Measurements from ENCODE around the gene MAML2.

The MAML2 gene

GRCh38 chr11:96167787-96168186 lies 175.2 kb downstream of the MAML2 start:
- H3K36me3 ChIP-seq: no peaks in the 10 kb centered on the region
- peaks cover 6 to 10% of the 10 kb centered on the region in 2 experiments for H3K4me1 ChIP-seq (ENCODE audit: control insufficient read depth in 1 of 2, insufficient read depth in 1 of 2, low read depth in 1 of 2, low read length in 1 of 2)
- no peaks in the 10 kb centered on the region for H3K27me3 ChIP-seq
- H3K27ac ChIP-seq: no peak overlapping the region
- no peak for TF ChIP-seq CTCF (IDR thresholded peaks at IDR 0.05)
- H3K9me3 ChIP-seq: no peaks in the 10 kb centered on the region
- no peak overlapping the region for H3K4me3 ChIP-seq (ENCODE audit: low read depth in 1 of 2, low read length in 1 of 2)

- Histone ChIP-seq H3K27ac (no peak overlapping the region), H3K9me3 (no peaks in the 10 kb centered on the region), H3K36me3 (no peaks in the 10 kb centered on the region), H3K4me1 (ENCODE audit: control insufficient read depth in 1 of 2, insufficient read depth in 1 of 2, low read depth in 1 of 2, low read length in 1 of 2) (peaks cover 6 to 10% of the 10 kb centered on the region in 2 experiments), H3K4me3 (ENCODE audit: low read depth in 1 of 2, low read length in 1 of 2) (no peak overlapping the region), H3K27me3 (no peaks in the 10 kb centered on the region)
- TF ChIP-seq CTCF (IDR thresholded peaks at IDR 0.05): no peak
Observed at GRCh38 chr11:96167203-96167758, 175.7 kb downstream of the MAML2 start.

GRCh38 chr11:96162816-96163499 lies 180.0 kb downstream of the MAML2 start:
- Histone ChIP-seq H3K27me3 (no peaks in the 10 kb centered on the region), H3K4me1 (ENCODE audit: control insufficient read depth in 1 of 2, insufficient read depth in 1 of 2, low read depth in 1 of 2, low read length in 1 of 2) (peaks cover 0 to 3% of the 10 kb centered on the region in 2 experiments), H3K36me3 (no peaks in the 10 kb centered on the region), H3K4me3 (ENCODE audit: low read depth in 1 of 2, low read length in 1 of 2) (no peak overlapping the region), H3K27ac (no peak overlapping the region), H3K9me3 (no peaks in the 10 kb centered on the region)
- TF ChIP-seq CTCF (IDR thresholded peaks at IDR 0.05): no peak

GRCh38 chr11:96161307-96162089 lies 181.5 kb downstream of the MAML2 start:
- no peaks in the 10 kb centered on the region for H3K27me3 ChIP-seq
- peaks cover 13 to 18% of the 10 kb centered on the region in 2 experiments for H3K4me1 ChIP-seq (ENCODE audit: control insufficient read depth in 1 of 2, insufficient read depth in 1 of 2, low read depth in 1 of 2, low read length in 1 of 2)
- H3K4me3 ChIP-seq (ENCODE audit: low read depth in 1 of 2, low read length in 1 of 2): no peak overlapping the region
- no peak overlapping the region for H3K27ac ChIP-seq
- H3K36me3 ChIP-seq: no peaks in the 10 kb centered on the region
- TF ChIP-seq CTCF (IDR thresholded peaks at IDR 0.05): no peak
- no peaks in the 10 kb centered on the region for H3K9me3 ChIP-seq

GRCh38 chr11:96160732-96161306 lies 182.2 kb downstream of the MAML2 start:
- Histone ChIP-seq H3K9me3 (no peaks in the 10 kb centered on the region), H3K36me3 (no peaks in the 10 kb centered on the region), H3K4me1 (ENCODE audit: control insufficient read depth in 1 of 2, insufficient read depth in 1 of 2, low read depth in 1 of 2, low read length in 1 of 2) (peaks cover 20 to 24% of the 10 kb centered on the region in 2 experiments), H3K27me3 (no peaks in the 10 kb centered on the region), H3K27ac (no peak overlapping the region), H3K4me3 (ENCODE audit: low read depth in 1 of 2, low read length in 1 of 2) (no peak overlapping the region)
- no peak for TF ChIP-seq CTCF (IDR thresholded peaks at IDR 0.05)
